ENCODE measurements around the gene FAM174C. TPM values are rescaled to one million over a fixed set of nuclear protein-coding genes. Genes with fewer than 3 reads are reported as not detected.

Gene FAM174C
- total RNA-seq, 1 experiment from 2014 or later: 59.4 TPM

GRCh38 chr19:1295169-1296012, 20.1 kb downstream of the FAM174C start (continued):
- TF ChIP-seq ATF6 (CRISPR knock-in tag; IDR thresholded peaks at IDR 0.05) (no peak), MLX (CRISPR knock-in tag; IDR thresholded peaks at IDR 0.05) (no peak), E2F5 (CRISPR knock-in tag; IDR thresholded peaks at IDR 0.05) (no peak), MAX (CRISPR knock-in tag; IDR thresholded peaks at IDR 0.05) (peak; percentile 23; the same call in 1 of the 2 replicates), STAT6 (CRISPR knock-in tag; conservative IDR thresholded peaks at IDR 0.05; ENCODE audit: low read depth) (no peak), MXD4 (CRISPR knock-in tag; IDR thresholded peaks at IDR 0.05; ENCODE audit: borderline replicate concordance) (no peak), SP1 (CRISPR knock-in tag; conservative IDR thresholded peaks at IDR 0.05) (peak; percentile 26; the same call in 1 of the 2 replicates), JAZF1 (CRISPR knock-in tag; IDR thresholded peaks at IDR 0.05) (no peak), TP53 (CRISPR knock-in tag; IDR thresholded peaks at IDR 0.05) (no peak), IRF1 (CRISPR knock-in tag; IDR thresholded peaks at IDR 0.05) (no peak), ATF2 (CRISPR knock-in tag; IDR thresholded peaks at IDR 0.05; ENCODE audit: borderline replicate concordance, low read depth) (no peak)

- ATAC-seq: no peak
- no peak overlapping the region for H3K4me3 Mint-ChIP-seq
- no peaks in the 10 kb centered on the region for H3K36me3 Mint-ChIP-seq
- peaks cover 3% of the 10 kb centered on the region; the same call in 1 of the 2 replicates for H3K4me1 Mint-ChIP-seq
- no peak overlapping the region for H3K27ac Mint-ChIP-seq
- TF ChIP-seq ZNF121 (CRISPR knock-in tag; IDR thresholded peaks at IDR 0.05): no peak
- TF ChIP-seq ZNF416 (CRISPR knock-in tag; IDR thresholded peaks at IDR 0.05): no peak
- no peak for TF ChIP-seq FOXJ3 (CRISPR knock-in tag; IDR thresholded peaks at IDR 0.05; ENCODE audit: borderline replicate concordance)
- TF ChIP-seq CBFB (CRISPR knock-in tag; IDR thresholded peaks at IDR 0.05; ENCODE audit: low read depth): no peak
- TF ChIP-seq ZNF425 (CRISPR knock-in tag; conservative IDR thresholded peaks at IDR 0.05): no peak
- no peak for TF ChIP-seq ZNF263 (CRISPR knock-in tag; IDR thresholded peaks at IDR 0.05; ENCODE audit: low read depth)
- TF ChIP-seq FOXP1 (CRISPR knock-in tag; IDR thresholded peaks at IDR 0.05; ENCODE audit: borderline replicate concordance): no peak
- ChIA-PET POLR2A (no interaction called here), CTCF (no interaction called here)
- H3K27me3 Mint-ChIP-seq (ENCODE audit: low read depth): peaks cover 8% of the 10 kb centered on the region
- DNase-seq (ENCODE audit: low spot score): no peak
- H3K9me3 Mint-ChIP-seq: no peaks in the 10 kb centered on the region
Measured at GRCh38 chr19:1296078-1296477, 20.7 kb downstream of the FAM174C start.

Measured in WTC11 (cell line).